NCI-H1694 (cell line): ENCODE results near the gene LCN2.

Experiments
- DNase-seq: peaks from one replicate; lab custom pipeline; 2025; lab: John Stamatoyannopoulos, UW

Gene LCN2

DNA sequence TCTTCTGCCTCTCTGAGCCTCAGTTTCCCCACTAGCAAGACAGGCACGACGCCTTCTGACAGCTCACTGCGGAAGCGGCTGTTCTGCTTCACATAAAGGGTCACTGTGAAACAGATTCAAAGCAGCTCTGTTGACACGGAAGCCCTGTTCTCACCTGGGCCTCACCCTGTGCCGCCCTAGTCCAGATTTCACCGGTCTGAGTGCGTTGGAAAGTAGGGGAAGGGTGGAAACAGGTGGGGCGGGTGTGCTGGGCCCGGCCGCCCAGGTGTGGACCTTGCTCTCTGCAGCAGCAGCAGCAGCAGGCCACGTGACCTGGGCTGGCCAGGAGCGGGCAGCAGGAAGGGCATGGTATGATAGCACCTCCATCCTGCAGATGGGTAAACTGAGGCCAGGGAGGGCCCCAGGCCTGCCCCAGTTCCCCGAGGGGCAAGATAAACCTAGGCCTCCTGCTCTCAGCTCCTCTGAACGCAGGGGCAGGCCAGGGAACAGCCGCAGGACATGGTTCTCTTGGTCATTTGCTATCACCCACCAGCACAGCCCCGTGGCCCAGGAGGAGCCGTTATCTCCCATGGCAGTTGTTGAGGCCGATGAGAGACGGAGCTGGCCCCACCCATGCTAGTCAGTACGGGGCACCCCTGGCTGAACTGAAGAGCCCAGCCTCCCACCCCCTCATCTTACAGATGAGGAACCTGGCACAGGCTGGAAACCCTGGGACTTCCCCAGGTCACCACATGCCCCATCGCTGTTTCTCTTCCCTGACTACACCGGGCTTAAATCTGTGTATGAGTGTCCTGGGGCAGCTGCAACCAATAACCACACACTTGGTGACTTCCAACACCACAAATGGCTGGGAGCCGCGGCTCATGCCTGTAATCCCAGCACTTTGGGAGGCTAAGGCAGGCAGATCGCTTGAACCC, 33.8 kb upstream of the LCN2 start:
- DNase-seq = no peak

DNA sequence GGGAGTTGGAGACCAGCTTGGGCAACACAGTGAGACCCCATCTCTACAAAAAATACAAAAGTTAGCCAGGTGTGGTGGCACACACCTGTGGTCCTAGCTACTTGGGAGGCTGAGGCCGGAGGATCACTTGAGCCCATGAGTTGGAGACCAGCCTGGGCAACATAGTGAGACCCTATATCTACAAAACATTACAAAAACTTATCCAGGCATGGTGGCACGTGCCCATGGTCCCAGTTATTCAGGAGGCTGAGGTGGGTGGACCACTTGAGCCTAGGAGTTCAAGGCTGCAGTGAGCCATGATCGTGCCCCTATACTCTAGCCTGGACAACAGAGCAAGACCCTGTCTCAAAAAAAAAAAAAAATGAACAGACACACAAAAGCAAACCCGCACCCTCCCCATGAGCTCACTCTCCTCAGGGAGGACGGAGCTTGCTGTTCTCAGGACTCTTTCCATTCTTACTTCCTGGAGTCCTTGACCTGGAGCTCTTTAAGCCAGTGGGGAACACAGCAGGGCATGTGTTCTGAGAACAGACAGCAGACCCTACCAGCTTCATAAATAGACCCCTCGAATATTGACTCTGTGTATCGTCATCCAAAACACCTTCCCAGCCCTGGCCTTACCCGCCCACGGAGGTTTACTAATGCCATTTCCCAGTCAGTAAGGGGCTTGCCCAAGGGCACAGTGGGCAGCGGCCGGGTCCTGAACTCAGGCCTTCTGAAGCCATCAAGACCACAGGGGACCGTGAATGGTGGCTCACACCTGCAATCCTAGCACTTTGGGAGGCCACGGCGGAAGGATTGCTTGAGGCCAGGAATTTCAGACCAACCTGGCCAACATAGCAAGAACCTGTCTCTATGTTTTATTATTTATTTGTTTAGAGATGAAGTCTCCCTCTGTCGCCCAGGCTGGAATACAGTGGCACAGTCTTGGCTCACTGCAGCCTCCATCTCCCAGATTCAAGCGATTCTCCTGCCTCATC, 32.9 kb upstream of the LCN2 start:
- DNase-seq = no peak

DNA sequence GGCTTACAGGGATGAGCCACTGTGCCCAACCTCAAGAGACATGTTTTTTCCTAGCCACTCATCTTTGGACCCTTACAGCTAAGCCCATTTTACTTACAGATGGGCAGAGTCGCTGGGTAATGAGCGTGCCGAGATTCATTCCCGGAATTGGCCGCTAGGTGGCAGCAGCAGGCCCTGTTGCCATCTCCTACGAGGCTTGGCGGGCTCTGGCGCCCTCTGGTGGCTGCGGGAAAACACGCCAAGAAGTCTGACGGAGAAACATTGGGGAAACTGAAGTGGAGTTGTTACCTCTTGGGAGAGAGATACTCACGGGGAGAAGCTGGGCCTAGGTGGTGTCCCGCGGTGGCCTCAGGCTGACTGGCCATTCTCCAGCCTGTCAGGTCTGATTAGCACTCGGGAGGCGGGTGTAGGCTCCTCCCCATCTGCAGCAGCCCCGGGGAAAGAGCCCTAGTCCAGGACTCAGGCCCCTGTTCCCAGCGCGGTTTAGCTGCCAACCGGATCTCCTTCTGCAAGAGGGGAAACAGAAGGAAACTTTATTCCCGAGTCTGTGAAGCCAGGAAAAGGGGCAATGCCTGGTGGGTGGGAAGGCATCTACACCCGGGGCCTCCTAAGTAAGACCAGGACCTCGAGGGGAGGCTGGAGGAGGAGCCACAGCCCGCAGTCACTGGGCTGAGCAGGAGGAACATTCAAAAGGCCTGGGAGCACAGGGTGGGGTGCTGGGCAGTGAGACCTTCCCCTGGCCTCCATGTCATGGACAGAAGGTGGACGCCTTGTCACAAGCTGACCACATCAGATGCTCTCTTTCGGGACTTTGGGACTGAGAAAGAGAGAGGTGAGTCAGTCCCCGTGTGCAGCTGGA, 31.4 kb upstream of the LCN2 start:
- DNase-seq = peak; percentile 83

DNA sequence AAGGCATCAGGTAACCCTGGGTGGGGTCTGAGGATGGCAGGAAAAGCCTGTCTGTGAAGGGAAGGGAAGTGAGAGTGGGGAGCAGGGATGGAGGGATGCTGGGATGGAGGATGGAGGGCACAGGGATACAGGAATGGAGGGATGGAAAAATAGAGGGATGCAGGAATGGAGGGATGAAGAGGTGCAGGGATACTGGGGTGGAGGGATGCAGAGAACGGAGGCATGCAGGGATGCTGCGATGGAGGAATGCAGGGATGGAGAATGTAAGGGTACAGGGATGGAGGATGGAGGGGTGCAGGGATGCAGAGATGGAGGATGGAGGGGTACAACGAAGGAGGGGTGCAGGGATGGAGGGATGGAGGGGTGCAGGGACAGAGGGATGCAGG, 30.8 kb upstream of the LCN2 start:
- no peak for DNase-seq

DNA sequence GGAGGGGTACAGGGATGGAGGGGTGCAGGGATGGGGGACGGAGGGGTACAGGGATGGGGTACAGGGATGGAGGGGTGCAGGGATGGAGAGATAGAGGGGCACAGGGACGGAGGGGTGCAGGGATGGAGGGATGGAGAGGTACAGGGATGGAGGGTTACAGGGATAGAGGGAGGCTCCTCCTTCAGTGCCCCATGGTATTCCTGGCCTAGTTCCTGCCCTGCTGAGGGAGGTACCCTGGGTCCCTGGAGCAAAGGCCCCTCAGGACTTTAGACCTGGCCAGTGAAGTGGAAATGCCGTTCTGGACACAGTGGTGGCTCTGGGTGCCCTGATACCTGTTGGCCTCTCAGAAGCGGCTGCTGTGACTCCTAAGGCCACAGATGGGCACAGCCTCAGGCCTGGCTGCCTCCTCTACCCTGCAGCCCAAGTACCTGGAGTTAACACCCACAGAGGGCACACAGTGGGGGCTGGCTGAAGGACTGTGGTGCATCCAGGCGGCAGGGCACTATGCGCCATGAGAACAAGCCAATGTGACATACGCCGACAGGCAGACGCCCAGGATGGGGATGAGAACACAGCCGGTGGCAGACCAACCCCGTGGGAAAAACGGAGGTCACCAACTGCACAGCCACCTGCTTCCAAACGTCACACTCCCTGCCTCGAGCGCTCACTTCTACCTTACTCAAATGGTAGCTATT, 30.1 kb upstream of the LCN2 start:
- peak; percentile 9 for DNase-seq

DNA sequence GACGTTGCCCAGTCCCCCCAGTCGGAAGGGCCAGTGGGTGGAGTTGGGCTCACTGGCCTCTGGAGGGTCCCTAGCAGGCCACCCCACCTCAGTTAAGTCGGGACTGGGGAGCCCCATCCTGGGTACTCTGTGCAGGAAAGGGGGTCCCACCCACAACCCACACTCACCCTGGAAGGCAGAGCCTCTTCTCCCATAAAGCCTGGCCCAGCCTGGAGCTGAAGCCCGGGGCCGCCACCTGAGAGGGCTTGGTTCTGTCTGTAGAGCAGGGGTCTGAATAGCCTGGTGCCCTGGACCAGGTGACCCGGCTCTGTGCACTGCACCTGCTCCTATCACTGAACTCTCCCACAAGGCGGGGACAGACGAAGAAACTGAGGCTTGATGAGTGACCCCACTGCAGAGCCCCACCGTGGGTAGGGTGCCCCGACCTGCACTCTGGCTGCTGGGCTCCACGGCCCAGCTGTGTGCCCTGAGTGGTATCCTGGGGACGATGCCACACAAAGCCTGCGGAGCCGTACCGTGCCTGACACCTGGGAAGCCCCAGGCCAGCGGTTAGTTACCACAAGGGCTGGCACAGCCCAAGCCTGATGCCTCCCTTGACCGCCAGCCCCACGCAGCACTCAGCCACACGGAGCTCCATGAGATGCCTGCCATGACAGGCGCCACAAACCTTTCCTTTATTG, 29.1 kb upstream of the LCN2 start:
- no peak for DNase-seq

DNA sequence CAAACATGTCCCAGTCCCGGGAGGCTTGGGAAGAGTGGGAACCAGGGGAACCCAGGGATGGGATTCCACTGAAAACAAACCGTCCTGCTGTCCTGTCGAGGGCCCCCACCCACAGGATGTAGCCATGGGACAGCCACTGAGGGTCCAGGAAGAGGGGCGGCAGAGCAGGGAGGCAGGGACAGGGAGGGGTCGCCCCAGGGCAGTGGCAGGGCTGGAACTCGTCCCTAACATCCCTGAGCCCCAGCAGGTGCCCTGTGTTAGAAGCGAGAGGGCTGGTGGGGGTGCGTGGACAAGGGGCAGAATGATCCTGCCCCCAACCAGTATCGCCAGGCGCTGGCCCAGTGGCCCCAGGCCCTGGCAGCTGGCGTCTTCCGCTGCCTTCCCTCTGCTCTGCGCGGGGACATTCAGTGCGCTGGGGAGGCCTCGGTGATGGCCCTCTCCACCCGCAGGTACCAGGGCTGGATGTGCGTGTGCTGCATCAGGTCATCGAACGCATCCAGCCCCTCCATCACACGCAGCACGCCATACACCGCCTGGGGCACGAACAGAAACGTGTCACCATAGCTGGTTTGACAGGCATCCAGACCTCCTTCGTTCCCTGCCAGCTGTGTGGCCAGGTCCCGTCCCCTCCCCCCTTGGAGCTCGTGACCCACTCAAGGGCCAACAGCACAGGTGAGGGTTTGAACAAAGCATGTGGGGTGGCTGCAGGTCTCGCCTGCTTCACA, 28.4 kb upstream of the LCN2 start:
- DNase-seq = no peak

DNA sequence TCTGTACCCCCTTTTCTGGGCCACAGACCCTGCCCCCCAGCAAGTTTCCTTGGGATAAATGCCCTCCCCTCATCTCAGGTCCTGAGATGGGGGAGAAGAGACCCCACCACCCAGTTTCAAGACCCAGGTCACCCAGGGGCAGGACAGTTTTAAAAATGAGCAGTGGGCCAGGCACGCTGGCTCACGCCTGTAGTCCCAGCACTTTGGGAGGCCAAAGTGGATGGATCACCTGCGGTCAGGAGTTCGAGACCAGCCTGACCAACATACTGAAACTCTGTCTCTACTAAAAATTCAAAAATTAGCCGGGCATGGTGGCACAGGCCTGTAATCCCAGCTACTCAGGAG, 27.8 kb upstream of the LCN2 start:
- DNase-seq = no peak

DNA sequence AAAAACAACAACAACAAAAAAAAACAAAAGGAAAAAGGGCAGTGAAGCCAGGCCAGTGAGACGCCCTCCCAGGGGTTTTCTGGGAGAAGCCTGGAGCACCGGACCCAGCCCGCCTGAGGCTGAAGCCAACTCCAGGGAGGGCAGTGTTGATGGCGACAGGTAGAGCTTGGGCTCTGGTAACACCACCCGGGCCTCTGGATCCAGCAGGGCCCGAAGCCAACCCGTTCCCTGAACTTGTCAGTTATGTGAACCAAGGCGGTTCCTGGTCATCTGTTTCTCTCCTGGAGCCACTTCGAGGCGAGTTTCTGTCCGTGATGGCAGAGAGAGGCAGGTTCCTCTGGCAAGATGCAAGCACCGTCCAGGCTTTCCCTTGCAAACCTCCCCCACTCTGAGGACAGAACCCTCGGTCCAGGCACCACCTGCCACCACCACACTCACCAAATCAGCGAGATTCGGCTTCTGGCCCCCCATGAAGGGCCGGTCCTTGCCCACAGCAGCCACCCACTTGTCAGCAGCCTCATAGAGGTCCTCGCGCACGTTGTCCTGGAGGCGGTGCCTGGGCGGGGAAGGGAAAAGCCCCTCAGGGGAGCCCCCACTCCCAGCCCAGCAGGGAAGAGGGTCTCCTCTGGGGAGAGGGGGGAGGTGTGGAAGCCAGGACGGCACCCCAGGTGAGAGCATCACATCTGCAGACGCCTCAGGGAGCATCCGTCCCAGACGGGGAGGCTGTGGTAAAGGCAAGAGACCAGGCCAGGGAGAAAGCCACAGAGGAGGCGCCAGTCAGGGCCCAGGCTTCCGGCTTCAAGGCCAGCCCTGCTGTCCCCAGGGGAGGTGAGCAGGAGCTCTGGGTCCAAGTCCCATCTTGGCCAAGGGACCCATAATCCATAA, 27.1 kb upstream of the LCN2 start:
- no peak for DNase-seq

DNA sequence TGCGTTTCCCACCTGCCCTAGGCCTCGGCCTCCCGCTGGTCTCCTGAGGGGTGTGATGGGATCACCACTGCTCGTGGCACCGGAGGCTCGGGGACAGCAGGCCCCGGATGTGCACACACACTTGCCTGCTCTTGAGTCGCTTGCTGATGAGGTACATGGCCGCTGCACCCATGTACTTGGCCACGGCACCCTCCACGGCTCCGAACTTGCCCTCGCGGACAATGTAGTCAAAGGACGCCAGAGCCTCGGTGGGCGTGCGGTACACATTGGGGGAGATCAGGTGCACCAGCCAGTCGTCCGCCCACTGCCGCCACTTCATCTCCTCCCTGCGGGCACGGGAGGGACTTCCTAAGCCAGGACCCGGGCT, 26.5 kb upstream of the LCN2 start:
- DNase-seq = no peak

DNA sequence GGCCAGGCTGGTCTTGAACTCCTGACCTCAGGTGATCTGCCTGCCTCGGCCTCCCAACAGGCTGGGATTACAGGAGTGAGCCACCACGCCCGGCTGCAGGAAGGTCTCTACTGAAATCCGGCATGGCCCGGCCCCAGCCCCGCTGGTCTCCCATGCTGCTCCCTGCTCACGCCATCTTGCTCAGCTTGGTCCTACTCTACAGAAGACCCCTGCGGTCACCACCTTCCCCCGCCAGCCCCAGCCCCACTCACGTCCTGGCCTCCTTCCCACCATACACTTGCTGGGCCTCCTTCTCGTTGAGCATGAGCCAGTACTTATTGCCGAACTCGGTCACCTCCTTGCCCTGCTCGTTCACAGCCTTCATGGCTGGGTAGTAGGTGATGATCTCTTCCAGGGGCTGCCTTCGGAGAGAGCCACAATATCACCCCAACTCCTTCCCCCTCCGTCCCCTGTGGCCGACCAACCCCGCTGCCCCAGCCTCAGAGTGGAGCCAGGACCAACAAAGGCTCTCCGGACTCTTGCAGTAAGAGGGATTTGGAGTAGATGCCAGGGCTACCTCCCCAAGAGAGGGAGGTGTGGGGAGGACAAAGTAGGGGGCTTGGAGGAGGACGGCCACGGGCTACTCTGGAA, 25.7 kb upstream of the LCN2 start:
- DNase-seq = no peak

DNA sequence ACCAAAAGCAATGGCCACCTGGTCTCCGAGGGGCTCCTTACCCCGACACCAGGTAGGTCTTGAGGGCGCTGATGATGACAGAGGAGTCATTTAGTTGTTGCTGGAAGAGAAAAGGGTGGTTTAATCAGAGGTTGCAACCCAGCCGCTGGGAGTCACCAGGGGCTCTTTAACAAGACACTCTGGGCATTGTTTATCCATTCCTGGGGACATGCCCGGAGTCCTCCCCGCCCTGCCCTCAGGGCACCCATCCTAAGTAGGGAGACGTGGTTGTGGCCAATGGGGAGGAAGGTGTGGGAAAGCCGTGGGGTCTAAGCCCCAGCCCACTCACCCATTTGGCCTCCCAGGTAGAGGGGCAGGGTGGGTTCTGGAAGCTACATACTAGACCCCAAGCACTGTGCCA, 24.8 kb upstream of the LCN2 start:
- DNase-seq = no peak

DNA sequence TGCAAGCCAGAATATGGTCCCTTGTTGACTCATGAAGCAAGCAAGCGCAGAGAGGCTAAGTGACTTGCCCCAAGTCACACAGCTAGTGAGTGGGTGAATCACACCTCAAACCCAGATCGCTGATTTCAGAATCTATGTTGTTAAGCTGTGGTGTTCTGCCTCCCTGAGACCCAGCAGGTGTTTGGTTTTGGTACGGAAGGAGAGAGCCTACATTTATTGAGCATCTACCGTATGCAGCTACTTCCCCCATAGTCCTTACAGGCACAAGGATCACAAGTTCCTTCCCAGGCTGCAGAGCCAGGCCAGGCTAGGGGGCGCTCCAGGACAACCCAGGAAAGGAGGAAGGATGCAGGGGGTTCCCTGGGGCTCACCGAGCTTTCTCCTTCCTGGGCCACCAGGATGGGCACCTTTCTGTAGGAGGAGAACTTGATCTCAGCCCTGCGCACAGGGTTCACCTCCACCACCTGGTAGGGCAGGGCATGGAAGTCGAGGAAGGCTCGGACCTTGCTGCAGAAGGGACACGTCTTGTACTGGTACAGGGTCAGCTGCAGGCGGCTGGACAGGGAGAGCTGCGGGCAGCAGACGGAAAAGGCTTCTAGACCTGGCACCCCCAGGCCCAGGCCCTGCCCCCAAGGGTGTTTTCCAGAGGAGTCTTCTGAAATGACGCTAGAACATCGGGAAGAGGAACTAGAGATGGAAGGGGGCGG, 24.2 kb upstream of the LCN2 start:
- DNase-seq = peak; percentile 38

DNA sequence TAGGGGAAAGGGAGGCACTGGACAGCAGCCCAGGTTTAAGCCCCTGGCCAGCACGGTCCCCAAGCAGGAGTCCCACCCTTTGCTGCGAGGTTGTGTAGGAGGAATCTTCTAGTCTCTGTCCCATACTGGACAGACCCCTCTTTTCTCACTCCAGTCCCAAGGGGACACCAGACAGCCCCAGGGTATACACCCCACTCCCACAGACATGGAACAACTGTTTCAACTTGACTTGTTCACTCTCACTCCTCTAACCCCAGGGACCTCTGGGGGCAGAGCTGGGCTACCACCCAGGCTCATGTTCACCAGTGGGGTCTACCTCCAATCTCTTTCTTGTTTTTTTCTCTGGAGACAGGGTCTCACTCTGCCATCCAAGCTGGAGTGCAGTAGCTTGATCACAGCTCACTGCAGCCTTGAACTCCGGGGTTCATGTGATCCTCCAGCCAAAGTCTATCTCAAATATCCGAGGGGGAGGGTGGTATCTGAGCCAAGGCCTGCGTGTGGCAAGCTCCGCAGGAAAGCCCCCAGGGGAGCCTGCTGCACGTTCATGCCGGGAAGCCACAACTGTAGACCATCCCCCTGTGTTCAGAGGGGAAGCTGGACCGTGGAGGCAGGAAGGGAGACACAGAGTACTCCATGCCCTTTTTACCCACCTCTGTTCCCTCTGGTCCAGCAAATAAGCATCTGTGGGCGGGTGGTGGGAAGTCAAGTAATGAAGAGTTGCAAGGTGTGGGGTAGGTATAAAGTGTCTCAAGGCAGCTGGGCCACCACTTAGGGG, 23.5 kb upstream of the LCN2 start:
- no peak for DNase-seq

DNA sequence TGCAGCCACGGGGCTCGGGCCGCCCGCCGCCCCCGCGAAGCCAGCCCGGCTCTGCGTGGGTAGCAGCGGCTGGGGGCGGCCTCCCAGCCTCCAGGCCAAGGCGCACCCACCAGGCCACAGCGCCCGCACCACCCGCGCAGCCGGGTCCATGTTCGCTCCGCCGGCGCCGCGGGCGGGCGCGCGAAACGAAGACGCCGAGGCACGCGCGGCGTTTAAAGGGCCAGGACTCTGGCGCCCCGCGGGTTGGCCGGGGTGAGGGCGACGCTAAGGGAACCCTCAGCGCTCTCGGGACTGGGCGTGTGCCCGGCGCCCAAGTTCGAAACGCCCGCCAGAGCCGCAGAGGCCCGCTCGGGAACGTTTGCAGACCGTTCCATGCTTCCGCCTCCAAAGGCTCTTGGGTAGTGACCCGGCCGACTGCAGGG, 21.7 kb upstream of the LCN2 start, which contains the start of gene PTGES2:
PTGES2 (minus strand) TSS at position 162 of the 422 bp plus-strand sequence; CDS start at position 150, 12 bp downstream.
- no peak for DNase-seq

DNA sequence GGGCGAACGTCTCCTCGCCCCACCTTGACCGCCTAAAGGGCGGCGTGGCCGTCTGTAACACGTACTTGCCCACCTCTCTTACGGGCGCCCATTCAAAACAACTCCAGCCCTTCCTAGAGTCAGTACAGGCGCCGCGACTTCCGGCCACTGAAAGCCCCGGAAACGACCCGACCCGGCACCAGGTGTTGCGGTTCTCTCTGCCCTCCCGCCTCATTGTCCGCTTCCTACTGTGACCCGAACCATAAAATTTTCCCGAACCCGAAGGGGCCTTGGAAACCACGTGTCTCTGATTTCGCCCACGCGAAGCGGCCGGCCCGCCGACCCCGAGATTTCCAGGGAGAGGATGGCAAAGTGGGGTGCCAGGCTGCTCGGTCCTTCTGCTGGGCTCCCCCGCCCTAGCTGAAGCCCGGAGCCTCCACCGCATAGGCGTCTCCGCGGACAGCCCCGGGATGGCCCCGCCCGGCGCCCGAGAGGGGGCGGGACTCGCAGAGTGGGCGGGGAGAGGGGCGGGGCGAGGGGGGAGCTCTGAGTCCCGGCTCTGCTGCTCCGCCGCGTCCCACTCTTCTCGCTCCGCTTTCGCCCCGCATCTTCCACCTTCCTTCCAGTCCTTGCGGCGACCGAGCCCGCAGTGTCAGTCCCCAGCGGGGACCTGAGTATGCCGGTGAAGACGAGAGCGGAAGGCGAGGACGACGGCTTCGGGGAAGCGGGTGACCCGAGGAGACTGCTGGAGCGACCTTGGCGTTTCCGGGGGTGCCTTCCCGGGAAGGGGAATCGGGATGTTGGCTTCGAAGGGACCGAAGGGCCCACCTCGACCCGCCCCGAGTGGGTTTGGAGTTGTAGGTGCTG, 21.0 kb upstream of the LCN2 start:
- peak; percentile 61 for DNase-seq
